ENCODE results near the gene SAMD4B.
"Not testable (repeated sequence)": the region's sequence is repeated elsewhere in the genome, so short reads cannot be mapped to it uniquely, and the experiment has no call there.

Gene SAMD4B

DNA sequence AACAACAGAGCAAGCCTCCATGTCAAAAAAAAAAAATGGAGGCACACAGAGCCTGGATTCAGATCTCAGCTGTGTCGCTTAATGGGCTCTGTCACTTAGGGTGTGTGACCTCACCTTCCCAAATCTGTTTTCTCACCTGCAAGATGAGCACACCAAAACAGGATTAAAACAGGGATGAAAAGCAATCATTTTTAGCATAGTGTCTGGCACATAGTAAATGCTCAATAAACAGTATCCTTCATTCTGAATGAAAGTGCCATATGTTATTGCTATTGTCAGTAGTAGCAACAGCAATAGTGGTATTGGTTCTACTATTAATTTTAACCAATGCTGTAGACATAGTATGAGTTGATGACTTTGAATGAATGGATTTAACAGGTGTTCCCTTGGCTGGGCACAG, 23.3 kb downstream of the SAMD4B start:
- no peak for DNase-seq (ENCODE audit: low read depth in 2 of 2)

DNA sequence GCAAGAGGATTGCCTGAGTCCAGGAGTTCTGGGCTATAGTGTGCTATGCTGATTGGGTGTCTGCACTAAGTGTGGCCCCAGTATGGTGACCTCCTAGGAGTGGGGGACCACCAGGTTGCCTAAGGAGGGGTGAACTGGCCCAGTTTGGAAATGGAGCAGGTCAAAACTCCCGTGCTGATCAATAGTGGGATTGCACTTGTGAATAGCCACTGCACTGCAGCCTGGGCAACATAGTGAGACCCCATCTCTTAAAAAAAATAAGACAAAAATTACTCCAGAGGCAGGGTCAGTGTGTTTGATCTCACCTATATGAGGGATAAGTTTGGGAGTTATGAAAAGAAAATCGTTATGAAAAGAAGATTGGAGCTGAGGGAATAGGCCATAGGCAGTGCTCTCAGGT, 27.0 kb downstream of the SAMD4B start:
- no peak for DNase-seq (ENCODE audit: low read depth in 2 of 2)

DNA sequence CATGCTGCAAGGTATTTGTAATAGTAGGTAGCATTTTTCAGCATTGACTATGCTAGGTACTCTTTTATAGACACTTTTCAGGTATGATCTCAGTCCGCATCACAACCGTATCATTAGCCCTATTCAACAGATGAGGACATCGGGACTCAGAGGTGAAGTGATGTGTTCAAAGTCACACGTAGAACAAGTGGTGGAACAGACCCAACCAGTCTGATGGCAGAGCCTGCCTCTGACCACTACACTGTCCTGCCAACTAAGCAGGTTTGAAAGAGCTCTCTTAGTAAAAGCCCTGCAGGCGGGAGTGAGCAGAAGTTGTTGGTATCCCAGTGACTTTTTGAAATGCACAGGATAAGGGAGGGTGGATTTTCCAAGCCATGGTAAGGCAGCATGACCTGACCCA, 28.5 kb downstream of the SAMD4B start:
- no peak for DNase-seq (ENCODE audit: low read depth in 2 of 2)

DNA sequence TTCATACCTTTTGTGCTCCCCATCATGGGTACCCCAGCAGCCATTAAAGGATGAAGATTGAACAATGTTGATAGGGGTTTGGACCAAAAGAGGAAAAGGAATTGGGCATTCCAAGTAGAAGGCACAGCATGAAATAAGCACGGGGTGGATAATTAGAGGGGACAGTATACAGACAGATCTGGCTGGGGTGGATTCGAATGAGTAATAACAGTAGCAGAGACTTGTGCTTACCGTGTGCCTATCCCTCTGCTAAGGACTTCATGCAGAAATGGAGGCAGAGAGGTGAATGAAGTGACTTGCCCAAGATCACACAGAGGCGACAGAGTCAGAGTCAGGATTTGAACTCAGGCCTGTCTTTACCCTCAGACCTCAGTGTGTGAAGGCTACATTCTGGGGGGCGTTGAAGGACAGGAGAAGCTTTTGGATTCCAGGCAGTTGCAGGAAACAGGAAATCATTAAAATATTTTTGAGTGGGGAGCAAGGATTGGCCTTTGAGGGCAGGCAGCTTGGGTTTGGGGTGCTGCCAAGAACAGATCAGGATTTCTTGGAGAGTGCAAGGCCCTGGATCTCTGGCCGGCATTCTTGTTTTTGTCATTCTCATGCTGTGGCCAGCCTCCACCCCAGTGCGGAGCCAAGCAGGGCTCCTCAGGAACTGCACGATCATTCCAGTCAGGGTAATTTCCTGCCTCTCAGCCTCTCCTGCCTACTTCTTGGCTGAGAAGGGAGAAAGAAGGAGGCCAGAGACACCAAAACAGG, 30.0 kb downstream of the SAMD4B start:
- DNase-seq (ENCODE audit: low read depth in 2 of 2) = no peak

DNA sequence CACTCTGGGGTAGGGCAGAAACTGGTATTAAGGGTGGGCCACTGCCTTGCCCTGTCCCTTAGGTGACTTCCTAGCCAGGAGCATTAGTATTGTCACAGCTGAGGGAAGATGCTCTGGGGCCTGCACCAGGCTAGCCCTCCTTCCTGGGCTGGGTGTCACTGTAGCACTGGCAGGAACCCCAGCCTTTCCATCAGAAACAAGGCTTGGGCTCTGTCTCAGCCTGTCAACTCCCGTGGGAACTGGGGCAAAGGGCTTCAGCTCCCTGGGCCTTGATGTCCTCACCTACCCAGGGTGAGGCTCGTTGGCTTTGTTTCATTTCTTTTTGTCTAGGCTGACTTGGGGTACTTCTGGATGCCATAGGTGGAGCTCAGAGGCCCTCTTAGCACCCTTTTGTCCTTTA, 30.7 kb downstream of the SAMD4B start:
- DNase-seq (ENCODE audit: low read depth in 2 of 2) = no peak

DNA sequence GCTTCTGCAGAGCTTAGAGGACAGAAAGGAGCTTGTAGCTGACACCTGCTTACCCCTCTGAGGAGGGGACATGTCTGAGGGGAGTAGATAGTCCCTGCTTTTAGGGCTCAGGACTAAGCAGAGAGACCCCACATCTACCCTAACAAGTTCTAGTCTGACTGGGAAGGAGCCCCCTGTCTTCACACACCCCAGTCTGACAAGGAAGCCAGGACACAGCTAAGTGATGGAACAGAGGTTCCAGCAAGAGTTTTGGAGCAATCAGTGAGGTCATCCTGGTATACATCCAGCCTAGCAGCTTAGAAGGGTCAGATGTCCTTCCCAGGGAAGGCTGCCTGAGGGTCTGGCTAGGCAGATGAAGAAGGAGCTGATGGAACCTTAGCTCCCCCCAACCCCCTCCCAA, 33.7 kb downstream of the SAMD4B start:
- no peak for DNase-seq (ENCODE audit: low read depth in 2 of 2)

DNA sequence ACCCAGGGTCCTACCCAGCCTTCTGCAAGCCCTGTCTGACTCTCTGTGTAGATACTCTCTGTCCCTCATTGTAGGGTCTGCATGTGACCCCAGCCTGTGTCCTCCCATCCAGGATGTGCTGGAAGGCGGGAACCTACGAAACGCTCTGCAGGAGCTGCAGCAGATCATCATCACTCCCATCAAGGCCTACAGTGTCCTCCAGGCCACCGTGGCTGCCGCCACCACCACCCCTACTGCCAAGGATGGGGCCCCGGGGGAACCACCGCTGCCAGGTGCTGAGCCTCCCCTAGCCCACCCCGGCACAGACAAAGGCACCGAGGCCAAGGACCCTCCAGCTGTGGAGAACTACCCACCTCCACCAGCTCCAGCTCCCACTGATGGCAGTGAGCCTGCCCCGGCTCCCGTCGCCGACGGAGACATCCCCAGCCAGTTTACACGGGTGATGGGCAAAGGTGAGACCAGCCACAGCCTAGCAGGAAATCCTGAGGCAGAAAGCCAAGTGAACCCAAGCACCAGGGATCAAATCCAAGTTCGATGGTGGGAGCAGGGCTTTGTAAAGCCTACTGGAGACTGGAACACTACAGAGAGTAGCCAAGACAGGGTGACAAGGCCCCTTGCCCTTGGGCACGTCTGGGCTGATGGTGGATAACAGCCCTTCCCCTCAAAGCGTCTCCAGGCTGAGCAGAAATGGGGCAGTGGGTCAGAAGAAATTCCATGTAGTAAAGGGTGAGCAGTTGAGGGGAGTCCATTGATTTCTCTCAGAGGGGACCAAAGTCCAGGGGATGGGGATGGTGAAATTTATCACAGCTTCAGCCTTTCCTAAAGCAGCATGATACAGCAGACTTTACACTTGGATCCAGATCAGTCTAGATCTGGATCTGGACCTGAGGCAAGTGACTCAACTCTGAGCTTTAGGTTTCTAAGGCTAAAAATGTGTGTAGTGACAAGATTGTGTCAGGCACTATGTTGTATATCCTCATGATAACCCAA, 35.4 kb downstream of the SAMD4B start:
- DNase-seq (ENCODE audit: low read depth in 2 of 2) = no peak

DNA sequence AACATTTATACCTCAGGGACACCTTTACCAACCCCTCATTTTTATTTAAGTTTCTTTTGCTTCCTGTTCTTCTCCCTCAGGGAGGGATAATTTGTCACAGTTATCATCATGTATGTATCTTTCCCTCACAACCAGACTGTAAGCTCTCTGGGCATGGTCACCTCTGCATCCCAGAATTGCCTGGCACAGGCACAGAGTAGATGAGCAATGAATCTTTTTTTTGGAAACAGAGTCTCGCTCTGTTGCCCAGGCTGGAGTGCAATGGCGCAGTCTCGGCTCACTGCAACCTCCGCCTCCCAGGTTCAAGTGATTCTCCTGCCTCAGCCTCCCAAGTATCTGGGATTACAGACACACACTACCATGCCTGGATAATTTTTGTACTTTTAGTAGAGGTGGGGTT, 37.1 kb downstream of the SAMD4B start:
- not testable (repeated sequence) for DNase-seq (ENCODE audit: low read depth in 2 of 2)

DNA sequence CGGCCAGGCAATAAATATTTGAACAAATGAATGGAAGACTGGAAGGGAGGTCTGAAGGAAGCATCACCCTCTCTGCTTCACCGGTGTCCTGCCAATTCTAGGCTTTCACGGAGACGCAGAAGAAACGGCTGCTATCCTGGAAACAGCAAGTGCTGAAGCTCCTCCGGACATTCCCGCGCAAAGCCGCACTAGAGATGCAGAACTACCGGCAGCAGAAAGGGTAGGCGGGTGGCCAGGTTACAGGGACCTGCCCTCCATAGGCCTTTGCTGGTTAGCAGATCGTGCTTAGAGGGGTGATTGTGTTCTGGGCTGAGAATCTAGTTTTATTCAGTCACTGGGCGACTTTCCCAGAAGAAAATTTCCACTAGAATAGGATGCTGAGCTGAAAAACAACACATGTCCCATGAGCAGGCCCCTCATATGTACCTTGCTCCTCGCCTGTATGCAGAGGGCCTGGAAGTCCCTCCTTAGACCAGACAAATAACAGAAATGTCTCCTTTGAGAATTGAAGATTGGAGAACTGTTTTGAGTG, 37.7 kb downstream of the SAMD4B start:
- DNase-seq (ENCODE audit: low read depth in 2 of 2) = no peak

DNA sequence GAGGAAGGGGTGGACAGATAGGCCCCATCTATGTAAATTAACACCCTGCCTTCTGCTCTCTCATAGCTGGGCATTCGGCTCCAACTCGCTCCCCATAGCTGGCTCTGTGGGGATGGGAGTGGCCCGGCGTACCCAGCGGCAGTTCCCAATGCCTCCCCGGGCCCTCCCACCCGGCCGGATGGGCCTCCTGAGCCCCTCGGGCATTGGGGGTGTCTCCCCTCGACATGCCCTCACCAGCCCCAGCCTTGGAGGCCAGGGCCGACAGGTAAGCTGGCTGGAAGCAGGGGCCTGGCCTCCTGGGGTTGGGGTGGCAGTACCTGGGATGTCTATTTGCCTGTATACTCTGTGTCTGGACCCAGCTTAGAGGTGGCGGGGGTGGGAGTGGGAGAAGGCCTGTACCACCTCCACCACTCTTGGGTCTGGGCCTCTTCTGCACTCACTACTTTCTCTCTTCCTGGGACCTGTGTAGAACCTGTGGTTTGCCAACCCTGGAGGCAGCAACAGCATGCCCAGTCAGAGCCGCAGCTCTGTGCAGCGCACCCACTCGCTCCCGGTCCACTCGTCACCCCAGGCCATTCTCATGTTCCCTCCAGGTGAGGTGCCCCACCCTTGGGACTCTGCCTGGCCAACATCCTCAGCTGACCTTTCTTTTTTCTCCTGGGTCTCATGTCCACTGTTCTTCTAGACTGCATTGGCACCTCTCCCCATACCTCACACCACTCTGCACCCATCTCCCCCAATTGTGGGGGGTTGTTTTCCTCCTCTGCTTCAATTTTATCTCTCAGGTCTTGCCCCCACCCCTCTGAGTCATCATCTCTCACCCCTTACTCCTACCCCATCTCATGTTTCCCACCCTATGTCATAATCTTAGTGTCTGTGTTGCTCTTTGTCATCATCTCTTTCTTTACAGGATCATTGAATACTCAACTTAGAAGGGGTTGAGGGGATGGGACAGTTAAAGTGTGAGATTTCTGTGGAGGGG, 38.6 kb downstream of the SAMD4B start:
- DNase-seq (ENCODE audit: low read depth in 2 of 2) = no peak

DNA sequence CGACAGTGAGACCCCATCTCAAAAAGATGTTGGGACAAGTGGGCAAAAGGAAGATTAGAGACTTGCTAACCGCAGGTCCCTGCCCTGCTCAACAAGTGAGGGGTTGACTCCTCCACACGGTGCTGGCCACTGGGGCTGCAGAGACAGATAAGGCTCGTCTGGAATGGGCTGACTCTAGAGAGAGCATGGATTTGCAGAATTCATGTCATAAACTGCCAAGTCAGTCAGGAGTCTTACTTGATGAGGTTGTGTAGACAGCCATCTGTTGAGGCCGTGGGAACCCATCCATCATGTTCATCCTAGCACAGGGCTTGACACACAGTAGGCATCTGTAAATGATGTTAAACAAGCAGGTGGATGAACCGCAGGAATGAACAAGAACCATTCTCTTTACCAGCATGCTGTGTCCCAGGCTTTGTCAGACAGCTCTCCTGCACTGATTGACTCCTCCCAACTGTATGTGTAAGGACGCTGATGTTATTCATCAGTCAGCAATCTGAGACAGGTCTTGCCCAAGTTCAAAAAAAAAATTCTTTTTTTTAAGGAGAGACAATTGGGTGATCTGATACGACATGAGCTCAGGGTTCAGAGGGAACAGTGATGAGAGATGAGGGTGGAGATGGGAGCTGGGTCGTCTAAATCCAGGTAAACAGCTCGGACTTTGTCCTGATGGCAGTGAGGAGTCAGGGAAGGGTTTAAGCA, 39.8 kb downstream of the SAMD4B start:
- DNase-seq (ENCODE audit: low read depth in 2 of 2) = no peak

DNA sequence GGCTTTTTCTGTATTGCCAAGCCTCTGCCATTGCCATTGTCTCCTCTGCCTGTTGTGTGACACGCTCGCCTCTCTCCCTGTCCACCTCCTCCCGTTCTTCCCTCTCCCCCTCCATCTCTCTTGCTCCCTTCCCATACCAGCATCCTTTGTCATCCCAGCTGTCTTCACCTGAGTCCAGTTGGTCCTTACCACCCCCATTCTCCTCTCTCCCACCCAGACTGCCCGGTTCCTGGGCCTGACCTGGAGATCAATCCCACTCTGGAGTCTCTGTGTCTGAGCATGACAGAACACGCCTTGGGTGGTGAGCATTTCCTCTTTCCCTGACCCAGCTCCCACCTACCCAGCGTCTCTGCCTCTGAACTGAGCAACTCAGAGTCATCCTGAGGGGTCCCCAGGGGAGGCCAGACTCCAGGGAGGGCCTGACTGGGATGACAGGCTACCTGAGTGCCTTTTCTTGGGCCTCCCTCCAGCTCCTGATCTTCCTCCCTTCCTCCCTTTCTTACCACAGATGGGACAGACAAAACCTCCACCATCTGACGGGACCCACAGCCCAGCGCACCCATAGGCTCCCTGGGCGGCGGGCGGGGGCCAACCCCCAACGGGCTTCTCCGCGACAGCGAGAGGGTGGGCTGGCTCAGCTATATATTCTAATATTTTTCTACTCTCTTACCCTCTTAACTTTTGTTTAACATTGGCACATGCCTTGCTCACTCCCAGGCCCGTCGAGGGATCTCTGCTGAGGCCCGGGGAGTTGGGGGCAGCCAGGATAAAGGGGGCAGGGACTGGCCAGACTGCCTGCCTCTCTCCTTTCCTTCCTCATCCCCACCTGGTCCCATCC, 41.0 kb downstream of the SAMD4B start:
- DNase-seq (ENCODE audit: low read depth in 2 of 2) = no peak

DNA sequence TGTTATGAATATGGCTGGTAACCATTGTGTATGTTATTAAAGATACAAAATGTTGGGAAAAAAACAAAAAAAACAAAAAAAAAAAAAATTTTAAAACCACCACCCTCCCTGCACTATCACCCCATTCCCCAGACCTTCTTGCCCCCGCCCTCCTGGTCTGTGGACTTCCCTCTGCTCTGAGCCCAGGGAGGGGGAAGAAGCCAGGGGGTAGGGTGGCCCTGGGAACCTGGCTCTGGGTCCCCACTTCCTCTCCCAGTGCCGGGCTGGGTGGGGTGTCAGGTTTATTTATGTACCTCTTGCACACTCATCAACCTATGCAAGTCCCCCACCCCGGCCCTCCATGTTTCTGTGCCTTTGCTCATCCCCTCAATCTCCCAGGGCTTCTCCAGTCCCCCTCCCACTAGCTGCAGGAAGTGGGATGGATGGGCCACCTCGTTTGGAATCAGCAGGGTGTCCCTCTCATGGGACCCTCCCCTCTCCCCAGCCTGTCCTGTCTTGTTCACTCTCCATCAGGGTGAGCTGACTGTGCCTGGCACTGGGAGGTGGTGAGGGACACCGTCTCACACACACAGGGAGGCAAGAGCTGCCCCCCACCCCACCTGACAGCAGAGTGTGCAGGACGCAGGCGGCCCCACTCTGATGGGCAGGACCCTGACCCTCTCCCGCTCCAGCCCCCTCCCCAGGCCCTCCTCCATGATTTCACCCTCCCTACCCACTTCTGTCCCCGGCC, 42.8 kb downstream of the SAMD4B start:
- no peak for DNase-seq (ENCODE audit: low read depth in 2 of 2)

DNA sequence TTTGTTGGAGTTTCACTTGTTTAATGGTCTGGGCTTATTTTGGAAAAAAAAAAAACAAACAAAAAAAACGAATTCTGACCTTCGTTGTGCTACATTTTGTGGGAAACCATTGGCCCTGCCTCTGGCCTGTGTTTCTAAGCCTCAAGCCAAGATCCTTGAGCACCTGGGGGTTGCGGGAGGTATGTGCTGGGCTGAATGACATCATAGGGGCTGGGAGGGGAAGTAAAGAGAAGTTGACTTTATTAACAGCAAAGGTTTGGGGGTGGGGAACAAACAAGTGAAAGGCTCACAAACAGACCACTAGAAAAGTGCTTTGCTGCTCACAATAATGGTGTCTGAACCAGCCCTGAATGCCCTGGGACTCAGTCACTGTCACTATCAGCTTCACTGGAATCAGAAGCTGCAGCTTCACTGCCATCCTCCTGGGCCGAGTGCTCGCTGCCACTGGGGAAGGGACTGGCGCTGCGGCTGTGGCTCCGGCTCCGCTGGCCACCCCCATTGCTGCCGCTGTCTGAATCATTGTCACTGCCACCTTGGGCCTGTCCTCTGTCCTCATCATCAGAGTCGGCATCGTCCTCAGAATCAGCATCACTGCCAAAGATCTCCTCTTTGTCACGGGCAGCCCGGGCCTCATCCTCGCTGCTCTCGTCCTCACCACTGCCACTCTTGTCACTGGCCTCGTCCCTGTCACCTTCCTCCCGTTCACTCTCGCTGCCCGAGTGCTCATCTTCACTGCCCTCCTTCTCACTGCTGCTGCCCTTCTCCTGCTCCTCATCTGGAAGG, 43.6 kb downstream of the SAMD4B start:
- no peak for DNase-seq (ENCODE audit: low read depth in 2 of 2)

DNA sequence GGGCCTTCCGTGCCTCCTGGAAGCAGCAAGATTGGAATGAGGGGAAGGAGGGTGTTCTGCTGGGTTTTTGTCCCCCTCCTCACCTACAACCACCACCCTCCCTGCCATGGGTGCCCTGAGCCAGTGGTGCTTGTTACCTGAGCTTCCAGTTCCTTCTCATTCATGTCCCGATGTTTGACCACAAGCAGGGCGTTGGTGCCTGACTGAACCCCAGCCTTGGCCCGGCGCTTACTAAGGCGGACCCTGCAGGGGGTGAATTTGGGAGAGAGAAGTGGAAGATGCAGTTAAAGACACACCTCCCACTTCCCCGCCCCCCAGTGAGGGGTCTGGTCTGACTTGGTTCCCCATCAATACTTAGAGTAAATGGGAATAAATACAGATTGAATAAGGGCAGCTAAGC, 44.3 kb downstream of the SAMD4B start:
- no peak for DNase-seq (ENCODE audit: low read depth in 2 of 2)

DNA sequence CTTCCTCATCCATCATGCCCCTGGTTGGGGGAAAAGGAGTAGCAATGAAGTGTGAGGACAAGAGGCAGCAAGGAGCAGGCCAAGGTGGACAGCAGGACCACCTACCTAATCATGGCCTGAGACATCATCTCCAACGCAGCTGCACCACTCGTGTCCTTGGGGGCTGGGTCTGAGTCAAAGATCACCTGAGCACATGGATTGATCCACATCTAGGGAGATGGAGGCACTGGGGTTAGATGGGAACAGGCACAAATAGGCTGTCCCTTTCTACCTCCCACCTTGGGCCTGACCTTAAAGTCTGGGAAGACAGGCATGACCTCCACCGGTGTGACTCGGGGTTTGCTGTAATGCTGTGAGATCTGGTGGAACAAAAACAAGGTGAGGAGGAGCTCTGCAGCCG, 46.4 kb downstream of the SAMD4B start:
- no peak for DNase-seq (ENCODE audit: low read depth in 2 of 2)

DNA sequence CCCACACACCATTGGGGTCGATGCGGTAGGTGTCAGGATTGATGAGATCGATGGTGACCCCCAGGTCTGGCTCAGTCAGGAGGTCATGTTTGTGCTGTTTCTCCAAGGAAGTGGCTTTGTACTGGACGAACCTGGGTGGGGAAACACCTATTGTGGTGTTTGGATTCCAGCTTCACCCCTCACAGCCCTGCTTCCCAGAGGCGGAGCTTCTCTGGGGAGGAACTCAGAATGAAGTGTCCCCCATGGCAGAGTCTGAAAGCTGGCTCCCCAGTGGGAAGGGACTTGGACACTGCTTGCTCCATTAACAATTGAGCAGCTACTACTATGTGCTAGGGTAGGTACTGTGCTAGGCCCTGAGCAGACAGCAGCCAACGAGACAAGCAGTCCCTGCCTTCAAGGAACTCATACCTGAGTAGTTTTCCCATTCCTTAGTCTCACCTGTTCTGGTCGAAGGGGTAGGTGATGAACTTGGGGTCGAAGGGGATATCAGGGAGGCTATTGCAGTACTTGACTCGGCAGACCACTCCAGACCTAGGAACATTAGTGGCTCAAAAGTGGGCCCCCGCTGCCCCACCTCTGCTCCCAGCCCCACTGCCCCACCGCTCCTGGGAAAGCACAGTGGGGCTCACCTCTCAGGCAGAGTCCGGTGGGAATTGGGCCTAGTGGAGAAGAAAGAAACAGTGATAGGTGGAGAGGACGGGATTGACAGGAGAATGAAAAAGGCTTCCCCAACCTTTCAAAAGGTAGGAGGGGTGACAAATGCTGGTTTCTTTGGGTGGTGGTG, 47.6 kb downstream of the SAMD4B start:
- no peak for DNase-seq (ENCODE audit: low read depth in 2 of 2)

DNA sequence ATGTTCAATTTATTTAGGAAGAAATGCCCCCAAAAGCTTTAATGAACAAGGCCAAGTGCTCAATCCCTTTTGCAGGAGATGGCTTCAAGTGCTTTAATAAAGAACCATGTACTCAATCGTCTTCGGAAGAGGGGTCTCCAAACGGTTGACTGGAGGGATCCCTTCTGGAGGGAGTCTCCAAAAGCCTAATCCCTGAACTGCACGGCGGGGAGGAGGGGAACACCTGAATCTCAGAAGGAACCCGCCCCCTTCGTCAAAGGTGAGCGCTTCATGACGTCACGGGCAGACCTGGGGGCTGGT, 48.2 kb downstream of the SAMD4B start:
- DNase-seq (ENCODE audit: low read depth in 2 of 2) = no peak
